Muscle of leg (tissue), 11 donors: ENCODE measurements around the gene INSL4. TPM values are rescaled to one million over a fixed set of nuclear protein-coding genes. Genes with fewer than 3 reads are reported as not detected.

Source experiments
- DNase-seq: peaks from one replicate; pipeline ENCODE4 v3.0.0; 2013
- H3K27ac ChIP-seq: one replicate; pipeline ENCODE4 v1.5.1; 2013; ENCODE audit warnings: mild to moderate bottlenecking, low read length, control low read depth
- H3K27me3 ChIP-seq: one replicate; pipeline ENCODE4 v1.6.1; 2013; ENCODE audit warnings: low read length; ENCODE audit not compliant: control insufficient read depth, insufficient read depth
- H3K36me3 ChIP-seq: one replicate; pipeline ENCODE4 v1.6.1; 2013; ENCODE audit warnings: low read length; ENCODE audit not compliant: control insufficient read depth, insufficient read depth
- H3K4me1 ChIP-seq: one replicate; pipeline ENCODE4 v1.6.1; 2013; ENCODE audit warnings: low read length; ENCODE audit not compliant: control insufficient read depth, insufficient read depth
- H3K4me3 ChIP-seq: one replicate; pipeline ENCODE4 v1.5.1; 2013; ENCODE audit warnings: low read length, control low read depth
- H3K9me3 ChIP-seq: replicated peaks from 2 replicates; pipeline ENCODE4 v1.6.1; 2013; ENCODE audit warnings: low read depth, low read length; ENCODE audit not compliant: control insufficient read depth
- WGBS: methylation state at CpG from one replicate; pipeline ENCODE4 v1.1.5; 2013; ENCODE audit warnings: missing lambda C conversion rate; ENCODE audit not compliant: insufficient coverage; 5-methylcytosine and 5-hydroxymethylcytosine counted together
- polyA plus RNA-seq, 8 donors: library from polyadenylated mRNA; unstranded; fragments of 120-200 nt; gene quantifications; one replicate each; pipeline versions ENCODE4 v1.2.1 to v1.2.3, GENCODE V29; 2013; ENCODE audit warnings: inconsistent platforms in 1 of 8, low replicate concordance in 1 of 8; ENCODE audit not compliant: insufficient read length in 8 of 8, insufficient read depth in 1 of 8
- total RNA-seq: library from RNA; stranded (reverse); fragments of 120-200 nt; gene quantifications from one replicate; pipeline ENCODE4 v1.2.4, GENCODE V29; 2013

INSL4 gene
- total and polyA plus RNA-seq, 9 donors = 0.05 TPM; not detected in 8

GRCh38 chr9:5230554-5230953 is 665 bp upstream of the INSL4 start:
- 87% methylated on average over 6 of the region's 10 CpGs for WGBS
- DNase-seq = no peak
- Histone ChIP-seq H3K4me1 (no peaks in the 10 kb centered on the region), H3K36me3 (no peaks in the 10 kb centered on the region), H3K27ac (no peak overlapping the region), H3K4me3 (no peak overlapping the region), H3K27me3 (no peaks in the 10 kb centered on the region), H3K9me3 (no peaks in the 10 kb centered on the region)

GRCh38 chr9:5263351-5264218 is 32.4 kb downstream of the INSL4 start:
- H3K36me3 ChIP-seq = no peaks in the 10 kb centered on the region
- DNase-seq = peak; percentile 57
- peak overlapping the region; percentile 78 for H3K27ac ChIP-seq
- H3K27me3 ChIP-seq = no peaks in the 10 kb centered on the region
- WGBS = no CpG with 5 or more reads among the region's 5 CpGs
- H3K4me1 ChIP-seq = peaks cover 2% of the 10 kb centered on the region
- H3K4me3 ChIP-seq = no peak overlapping the region
- no peaks in the 10 kb centered on the region for H3K9me3 ChIP-seq

GRCh38 chr9:5264219-5264595 is 33.0 kb downstream of the INSL4 start:
- DNase-seq = no peak
- H3K27me3 ChIP-seq = no peaks in the 10 kb centered on the region
- H3K36me3 ChIP-seq = no peaks in the 10 kb centered on the region
- H3K27ac ChIP-seq = no peak overlapping the region
- peaks cover 2% of the 10 kb centered on the region for H3K4me1 ChIP-seq
- no peaks in the 10 kb centered on the region for H3K9me3 ChIP-seq
- no peak overlapping the region for H3K4me3 ChIP-seq

GRCh38 chr9:5265939-5266338 is 34.7 kb downstream of the INSL4 start:
- no peaks in the 10 kb centered on the region for H3K9me3 ChIP-seq
- H3K27ac ChIP-seq = no peak overlapping the region
- 67% methylated on average over 1 of the region's 1 CpG for WGBS
- no peaks in the 10 kb centered on the region for H3K27me3 ChIP-seq
- no peaks in the 10 kb centered on the region for H3K36me3 ChIP-seq
- H3K4me3 ChIP-seq = no peak overlapping the region
- peaks cover 2% of the 10 kb centered on the region for H3K4me1 ChIP-seq
- no peak for DNase-seq

GRCh38 chr9:5269249-5269715 is 38.1 kb downstream of the INSL4 start:
- Histone ChIP-seq H3K27me3 (no peaks in the 10 kb centered on the region), H3K36me3 (no peaks in the 10 kb centered on the region), H3K4me3 (no peak overlapping the region), H3K27ac (no peak overlapping the region), H3K4me1 (no peaks in the 10 kb centered on the region), H3K9me3 (no peaks in the 10 kb centered on the region)
- DNase-seq = no peak
- WGBS = 31% methylated on average over 2 of the region's 6 CpGs

- Histone ChIP-seq H3K4me1 (no peaks in the 10 kb centered on the region), H3K27me3 (no peaks in the 10 kb centered on the region), H3K4me3 (no peak overlapping the region), H3K27ac (no peak overlapping the region), H3K36me3 (no peaks in the 10 kb centered on the region), H3K9me3 (no peaks in the 10 kb centered on the region)
- no peak for DNase-seq
- 92% methylated on average over 2 of the region's 2 CpGs for WGBS
Observed at GRCh38 chr9:5274770-5275169, 43.6 kb downstream of the INSL4 start.

GRCh38 chr9:5278486-5278885 is 47.3 kb downstream of the INSL4 start:
- Histone ChIP-seq H3K4me3 (no peak overlapping the region), H3K27ac (no peak overlapping the region), H3K36me3 (no peaks in the 10 kb centered on the region), H3K27me3 (no peaks in the 10 kb centered on the region), H3K9me3 (no peaks in the 10 kb centered on the region), H3K4me1 (no peaks in the 10 kb centered on the region)
- no peak for DNase-seq
- no CpG with 5 or more reads among the region's 2 CpGs for WGBS

Other genes with a start within 250 kb of the INSL4 start
- 10.6 TPM for gene JAK2, start 246.1 kb upstream of the INSL4 start, total RNA-seq
- 10 to 100 TPM in 5 of 8 donors, 1 to 10 TPM in 3; 6.3 to 14.1 (median 10.8) TPM for gene JAK2, start 246.1 kb upstream of the INSL4 start, polyA plus RNA-seq
- gene INSL6, start 45.8 kb upstream of the INSL4 start, total RNA-seq = not detected
- under 1 TPM in 7 of 8 donors, not detected in 1; 0.11 to 0.45 (median 0.25) TPM for gene INSL6, start 45.8 kb upstream of the INSL4 start, polyA plus RNA-seq
- gene RLN2, start 73.3 kb downstream of the INSL4 start, total RNA-seq = 0.71 TPM
- 1 to 10 TPM in 4 of 8 donors, under 1 TPM in 4; 0.48 to 1.5 (median 0.93) TPM for gene RLN2, start 73.3 kb downstream of the INSL4 start, polyA plus RNA-seq
- 0.35 TPM for gene RLN1, start 108.5 kb downstream of the INSL4 start, total RNA-seq
- under 1 TPM in 5 of 8 donors, not detected in 3; 0.23 to 0.67 (median 0.43) TPM for gene RLN1, start 108.5 kb downstream of the INSL4 start, polyA plus RNA-seq
- 28.0 TPM for gene PLGRKT, start 206.5 kb downstream of the INSL4 start, total RNA-seq
- gene PLGRKT, start 206.5 kb downstream of the INSL4 start, polyA plus RNA-seq = 10 to 100 TPM; 27.4 to 33.7 (median 31.4) TPM
- 0.62 TPM for gene CD274, start 219.1 kb downstream of the INSL4 start, total RNA-seq
- under 1 TPM; 0.34 to 0.96 (median 0.74) TPM for gene CD274, start 219.1 kb downstream of the INSL4 start, polyA plus RNA-seq